PC-3 (cell line): ENCODE results near the gene DMBX1.

ENCODE experiments used
- EZH2 ChIP-seq: fragments of 300-600 bp; sonication (generic); IDR thresholded peaks from one replicate; pipeline ENCODE4 v1.6.1; 2017; ENCODE audit warnings: antibody characterized with exemption, mild to moderate bottlenecking, low read length; ENCODE audit not compliant: unreplicated experiment
- TF ChIP-seq, protein P1 (sequence below): fragments of 300-600 bp; sonication (generic); conservative IDR thresholded peaks from 2 replicates; pipeline ENCODE4 v1.5.1; 2017; ENCODE audit warnings: antibody characterized with exemption, low read depth, mild to moderate bottlenecking, low read length

DNA sequence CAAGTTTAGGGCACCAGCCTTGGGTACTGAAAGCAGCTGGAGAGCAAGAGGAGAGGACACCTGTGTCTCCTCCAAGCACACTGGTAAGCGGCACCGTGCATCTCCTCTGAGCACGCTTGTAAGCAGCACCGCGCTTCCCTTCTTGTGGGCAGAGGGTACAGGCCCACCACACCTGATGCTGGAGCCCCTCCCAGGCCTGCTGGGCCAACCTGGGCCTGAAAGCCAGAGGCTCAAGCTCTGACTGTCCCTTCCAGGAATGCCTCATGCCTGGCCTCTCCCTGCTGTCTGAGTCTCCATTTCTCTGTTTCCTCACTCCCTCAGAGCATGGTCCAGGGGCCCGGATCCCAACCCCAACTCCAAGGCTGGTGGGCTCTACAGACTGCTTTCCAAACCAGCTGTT, 25.9 kb downstream of the DMBX1 start:
- TF ChIP-seq, protein P1, sequence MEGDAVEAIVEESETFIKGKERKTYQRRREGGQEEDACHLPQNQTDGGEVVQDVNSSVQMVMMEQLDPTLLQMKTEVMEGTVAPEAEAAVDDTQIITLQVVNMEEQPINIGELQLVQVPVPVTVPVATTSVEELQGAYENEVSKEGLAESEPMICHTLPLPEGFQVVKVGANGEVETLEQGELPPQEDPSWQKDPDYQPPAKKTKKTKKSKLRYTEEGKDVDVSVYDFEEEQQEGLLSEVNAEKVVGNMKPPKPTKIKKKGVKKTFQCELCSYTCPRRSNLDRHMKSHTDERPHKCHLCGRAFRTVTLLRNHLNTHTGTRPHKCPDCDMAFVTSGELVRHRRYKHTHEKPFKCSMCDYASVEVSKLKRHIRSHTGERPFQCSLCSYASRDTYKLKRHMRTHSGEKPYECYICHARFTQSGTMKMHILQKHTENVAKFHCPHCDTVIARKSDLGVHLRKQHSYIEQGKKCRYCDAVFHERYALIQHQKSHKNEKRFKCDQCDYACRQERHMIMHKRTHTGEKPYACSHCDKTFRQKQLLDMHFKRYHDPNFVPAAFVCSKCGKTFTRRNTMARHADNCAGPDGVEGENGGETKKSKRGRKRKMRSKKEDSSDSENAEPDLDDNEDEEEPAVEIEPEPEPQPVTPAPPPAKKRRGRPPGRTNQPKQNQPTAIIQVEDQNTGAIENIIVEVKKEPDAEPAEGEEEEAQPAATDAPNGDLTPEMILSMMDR, result no peak
- no peak for TF ChIP-seq EZH2
